ENCODE data around the gene DAP3.
"Not testable (repeated sequence)": the region's sequence is repeated elsewhere in the genome, so short reads cannot be mapped to it uniquely, and the experiment has no call there.

The DAP3 gene

DNA sequence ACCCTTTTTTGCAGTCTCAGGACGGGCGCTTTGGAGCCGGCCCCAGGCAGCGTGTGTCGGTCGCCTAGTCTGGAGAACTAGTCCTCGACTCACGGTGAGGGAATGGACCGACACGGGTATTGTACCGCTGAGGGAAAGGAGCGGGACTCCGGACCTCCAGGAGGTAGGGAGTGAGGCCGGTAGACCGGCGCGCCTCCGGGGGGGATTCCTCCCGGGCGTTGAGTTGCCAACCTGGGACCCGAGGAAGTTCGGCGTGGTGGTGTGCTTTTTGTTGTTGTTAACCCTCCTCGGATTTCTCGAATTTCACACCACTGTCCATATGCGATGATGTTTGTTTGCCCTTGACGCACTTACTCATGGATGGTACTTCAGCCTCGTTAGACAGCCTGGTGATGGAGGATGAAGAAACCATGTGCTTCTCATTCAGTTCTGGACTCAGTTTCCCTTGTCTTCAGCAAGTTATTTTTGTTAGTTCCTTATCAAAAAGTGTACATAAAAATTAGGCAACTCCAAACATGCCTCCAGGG, at the start of gene DAP3:
TSS of gene DAP3 (plus strand) at position 11 of the 527 bp plus-strand sequence. CDS start 20,689 bp downstream, outside the sequence.
- DNase-seq (ENCODE audit: low read depth) = not testable (repeated sequence)

GRCh38 chr1:155640367-155640766, 48.5 kb upstream of the DAP3 start:
- DNase-seq (ENCODE audit: low read depth) = no peak

DNA sequence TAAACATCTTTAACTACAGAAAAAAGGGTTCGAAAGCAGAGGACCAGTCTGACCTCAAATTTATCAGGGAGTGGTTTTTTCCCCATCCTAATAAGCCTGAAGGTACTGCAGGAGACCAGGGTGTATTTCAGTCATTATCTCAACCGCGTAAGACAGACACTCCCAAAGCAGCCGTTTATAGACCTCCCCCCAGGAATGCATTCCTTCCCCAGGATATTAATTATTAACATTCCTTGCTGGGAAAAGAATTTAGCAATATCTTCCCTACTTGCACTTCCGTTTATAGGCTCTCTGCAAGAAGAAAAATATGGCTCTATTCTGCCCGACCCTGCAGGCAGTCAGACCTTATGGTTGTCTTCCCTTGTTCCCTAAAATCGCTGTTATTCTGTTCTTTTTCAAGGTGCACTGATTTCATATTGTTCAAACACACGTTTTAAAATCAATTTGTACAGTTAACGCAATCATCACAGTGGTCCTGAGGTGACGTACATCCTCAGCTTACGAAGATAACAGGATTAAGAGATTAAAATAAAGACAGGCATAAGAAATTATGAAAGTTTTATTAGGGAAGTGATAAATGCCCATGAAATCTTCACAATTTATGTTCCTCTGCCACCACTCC, 46.2 kb upstream of the DAP3 start:
- not testable (repeated sequence) for DNase-seq (ENCODE audit: low read depth)

DNA sequence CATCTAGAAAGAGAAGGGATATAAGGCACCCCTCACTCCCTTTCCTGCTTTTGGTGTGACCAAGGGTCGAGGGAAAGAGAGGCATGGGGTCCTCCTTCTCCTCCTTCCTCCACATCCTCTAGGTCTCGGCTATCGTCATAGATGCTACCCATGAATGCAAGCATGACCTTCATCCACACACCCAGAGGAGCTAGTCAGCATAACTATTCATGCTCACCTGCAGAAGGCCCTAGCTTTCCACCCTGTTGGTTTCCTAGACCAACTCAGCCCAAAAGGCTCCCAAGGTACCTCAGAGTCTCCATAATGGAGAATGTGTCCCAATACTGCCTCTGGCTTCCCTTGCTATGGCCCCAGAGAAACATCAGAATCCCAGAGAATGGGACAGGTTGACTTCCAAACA, 45.7 kb upstream of the DAP3 start:
- no peak for DNase-seq (ENCODE audit: low read depth)

DNA sequence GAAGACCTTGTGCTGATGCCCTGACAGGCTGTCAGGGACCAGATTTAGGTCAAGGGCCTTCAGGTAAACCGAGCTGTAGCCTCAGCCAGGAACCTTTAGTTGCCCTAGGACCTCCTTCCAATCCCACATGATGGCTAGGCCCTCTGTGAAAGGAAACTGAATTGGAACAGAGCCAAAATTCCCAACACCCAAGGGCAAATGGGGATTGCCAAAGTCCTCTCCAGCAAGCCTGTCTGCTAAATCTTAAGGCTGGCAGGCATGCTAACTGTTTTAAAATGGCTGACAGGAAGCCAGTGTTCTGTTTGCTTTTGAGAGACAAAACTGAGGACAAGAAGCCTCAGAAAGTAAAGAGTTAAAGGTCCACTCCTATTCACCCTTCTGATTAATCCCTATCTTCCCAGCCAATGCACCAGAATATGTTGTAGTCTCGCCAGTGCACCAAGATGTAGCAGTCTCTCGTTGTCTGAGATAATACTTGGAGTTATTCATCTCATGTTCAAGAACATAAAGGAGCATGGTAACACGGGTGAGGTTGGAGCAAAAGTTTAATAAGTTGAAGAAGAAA, 43.8 kb upstream of the DAP3 start:
- no peak for DNase-seq (ENCODE audit: low read depth)

GRCh38 chr1:155645648-155646047, 43.2 kb upstream of the DAP3 start:
- DNase-seq (ENCODE audit: low read depth) = no peak

GRCh38 chr1:155646307-155646706, 42.6 kb upstream of the DAP3 start:
- DNase-seq (ENCODE audit: low read depth) = no peak

GRCh38 chr1:155648207-155649147, 40.4 kb upstream of the DAP3 start:
- no peak for DNase-seq (ENCODE audit: low read depth)

GRCh38 chr1:155649676-155650075, 39.2 kb upstream of the DAP3 start:
- DNase-seq (ENCODE audit: low read depth) = no peak

GRCh38 chr1:155650231-155650757, 38.6 kb upstream of the DAP3 start:
- no peak for DNase-seq (ENCODE audit: low read depth)

DNA sequence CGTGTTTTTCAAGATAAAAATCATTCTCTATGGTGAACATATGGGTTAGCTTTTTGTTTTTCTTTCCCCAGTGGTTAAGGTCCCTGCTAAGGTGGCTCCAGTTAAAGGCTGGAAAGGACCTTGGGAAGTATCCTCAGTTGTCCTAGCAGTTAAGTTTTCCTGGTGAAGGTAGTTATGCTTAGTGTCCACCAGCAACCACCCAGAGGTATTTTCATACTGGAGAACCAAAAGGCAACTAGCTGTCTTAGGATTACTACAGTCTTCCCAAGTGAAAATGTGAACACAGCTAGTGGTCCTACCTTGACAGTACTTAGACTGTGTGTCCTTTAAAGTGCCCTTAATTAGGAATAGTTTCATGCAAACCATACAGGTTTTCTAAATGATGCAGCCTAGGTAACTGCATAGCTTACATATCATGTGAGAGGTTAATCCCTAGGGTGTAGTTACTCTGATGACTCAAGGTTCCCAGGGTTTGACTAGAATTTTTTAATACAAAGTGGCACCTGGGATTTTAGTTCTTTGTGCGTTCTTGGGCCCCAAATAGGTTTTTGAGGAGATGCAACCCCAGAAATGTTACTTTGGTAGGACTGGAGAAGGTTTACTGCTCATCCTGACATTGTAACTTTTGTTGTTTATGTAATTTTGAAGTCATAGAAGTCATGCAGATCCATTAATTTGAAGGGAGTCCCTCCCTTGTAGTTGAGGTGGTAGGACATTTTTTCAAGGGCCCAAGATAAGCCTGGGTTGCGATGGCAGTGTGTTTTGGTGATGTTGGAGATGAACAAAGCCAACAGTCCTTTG, 36.8 kb upstream of the DAP3 start:
- no peak for DNase-seq (ENCODE audit: low read depth)

GRCh38 chr1:155652951-155653350, 35.9 kb upstream of the DAP3 start:
- no peak for DNase-seq (ENCODE audit: low read depth)

DNA sequence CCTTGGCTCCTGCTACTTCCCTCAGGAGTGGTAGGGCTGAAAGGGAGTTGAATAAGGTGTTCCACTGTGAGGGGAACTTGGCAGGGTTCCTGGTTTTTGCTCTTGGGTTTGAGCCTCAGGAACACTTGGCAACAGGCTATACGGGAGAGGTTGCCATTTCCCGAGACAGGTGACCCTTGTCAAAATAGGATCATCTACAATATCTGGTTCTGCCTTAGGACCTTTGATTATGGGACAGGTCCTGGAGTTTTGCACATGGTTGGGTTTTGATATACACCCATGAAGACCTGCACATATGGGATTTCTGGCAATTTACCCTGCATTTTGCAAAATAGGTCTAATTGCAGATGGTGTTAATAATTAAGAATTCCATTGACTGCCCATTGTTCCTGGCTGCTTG, 31.4 kb upstream of the DAP3 start:
- DNase-seq (ENCODE audit: low read depth) = no peak

DNA sequence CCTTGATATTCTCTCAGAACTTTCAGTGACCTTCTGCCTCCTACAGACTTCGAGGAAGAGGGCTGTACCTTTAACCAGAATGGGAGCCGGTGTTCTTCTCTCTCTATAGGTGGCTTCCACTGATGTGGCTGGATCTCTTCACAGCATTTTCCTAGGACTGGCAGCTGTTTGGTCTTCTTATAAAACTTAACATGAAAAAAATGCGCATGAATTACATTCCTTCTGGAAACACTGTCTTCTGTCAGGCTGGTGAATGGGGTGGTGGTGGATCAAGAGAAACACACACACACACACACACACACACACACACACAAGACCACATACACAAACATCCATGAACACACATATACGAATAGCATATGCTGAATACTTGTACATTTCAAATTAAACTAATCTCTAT, 27.7 kb upstream of the DAP3 start:
- not testable (repeated sequence) for DNase-seq (ENCODE audit: low read depth)

- no peak for DNase-seq (ENCODE audit: low read depth)
These were observed 19.4 kb upstream of the DAP3 start for GRCh38 chr1:155669233-155670162.

- DNase-seq (ENCODE audit: low read depth) = no peak
These were observed 17.1 kb upstream of the DAP3 start for GRCh38 chr1:155671750-155672149.

DNA sequence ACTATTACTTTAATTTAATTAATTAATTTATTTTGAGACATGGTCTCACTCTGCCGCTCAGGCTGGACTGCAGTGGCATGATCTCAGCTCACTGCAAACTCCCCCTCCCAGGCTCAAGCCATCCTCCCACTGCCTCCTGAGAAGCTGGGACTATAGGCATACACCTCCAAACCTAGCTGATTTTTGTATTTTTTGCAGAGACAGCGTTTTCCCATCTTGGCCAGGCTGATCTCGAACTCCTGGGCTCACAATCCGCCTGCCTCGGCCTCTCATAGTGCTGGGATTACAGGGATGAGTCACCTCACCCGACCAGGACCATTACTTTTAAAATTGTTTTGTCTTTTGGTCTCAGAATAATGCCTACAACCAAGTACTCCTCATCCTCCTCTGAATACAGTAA, 15.9 kb upstream of the DAP3 start:
- DNase-seq (ENCODE audit: low read depth) = no peak

DNA sequence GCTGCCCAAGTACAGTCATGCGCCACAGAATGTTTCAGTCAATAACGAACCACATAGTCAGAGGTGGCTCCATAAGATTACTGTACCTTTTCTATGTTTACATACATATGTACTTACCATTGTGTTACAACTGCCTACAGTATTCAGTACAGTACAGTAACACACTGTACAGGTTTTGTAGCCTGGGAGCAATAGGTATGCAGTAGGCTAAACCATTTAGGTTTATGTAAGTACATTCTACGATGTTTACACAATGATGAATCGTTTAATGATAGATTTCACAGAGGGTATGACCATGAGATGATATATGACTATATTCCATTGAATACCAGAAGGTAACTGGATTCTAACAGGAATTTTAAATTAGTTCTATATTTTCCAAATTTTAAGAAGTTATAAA, 10.9 kb upstream of the DAP3 start:
- no peak for DNase-seq (ENCODE audit: low read depth)

- not testable (repeated sequence) for DNase-seq (ENCODE audit: low read depth)
These were observed 9.9 kb upstream of the DAP3 start for GRCh38 chr1:155678992-155679391.

GRCh38 chr1:155680531-155680930, 8.4 kb upstream of the DAP3 start:
- no peak for DNase-seq (ENCODE audit: low read depth)

- DNase-seq (ENCODE audit: low read depth) = no peak
These were observed 7.1 kb upstream of the DAP3 start for GRCh38 chr1:155681776-155682175.

Measured in stimulated activated CD4-positive, alpha-beta T cell treated with anti-CD3 and anti-CD28 coated beads, Interleukin-2, amount 100 ng/mL, for 4 hours (primary cell).